OCI-LY3 (cell line): ENCODE measurements around the gene ZSWIM6.

Source experiments
- H2AFZ ChIP-seq: fragments of 200-600, 300-600 bp; shearing (Covaris generic); 2 replicates; pipeline ENCODE4 v1.6.0; 2014; ENCODE audit warnings: antibody characterized with exemption, low read depth, low read length
- H3K27ac ChIP-seq: fragments of 200-600, 300-600 bp; sonication (generic); 2 replicates; pipeline ENCODE4 v1.5.1; 2014; ENCODE audit warnings: mild to moderate bottlenecking, low read length, moderate library complexity, mixed read lengths
- H3K27me3 ChIP-seq: fragments of 200-600, 300-600 bp; sonication (generic); 2 replicates; pipeline ENCODE4 v1.6.1; 2014; ENCODE audit warnings: low read depth, low read length, mixed read lengths
- H3K36me3 ChIP-seq: fragments of 200-600, 300-600 bp; sonication (generic); replicated peaks from 2 replicates; pipeline ENCODE3; 2014; ENCODE audit warnings: low read depth, low read length, mixed read lengths
- H3K4me1 ChIP-seq: fragments of 300-600, 200-600 bp; sonication (generic); 2 replicates; pipeline ENCODE4 v1.6.1; 2014; ENCODE audit warnings: low read length, mixed read lengths
- H3K4me2 ChIP-seq: fragments of 200-600, 300-600 bp; sonication (generic); 2 replicates; pipeline ENCODE4 v1.6.1; 2014; ENCODE audit warnings: low read length, mixed read lengths
- H3K4me3 ChIP-seq: fragments of 300-600, 200-600 bp; sonication (generic); 2 replicates; pipeline ENCODE4 v1.5.1; 2014; ENCODE audit warnings: antibody characterized with exemption, mild to moderate bottlenecking, low read length, moderate library complexity
- H3K79me2 ChIP-seq: fragments of 300-600, 200-600 bp; shearing (Covaris generic); 2 replicates; pipeline ENCODE4 v1.6.1; 2014; ENCODE audit warnings: mild to moderate bottlenecking, low read length, mixed read lengths
- H3K9ac ChIP-seq: fragments of 300-600, 200-600 bp; shearing (Covaris generic); 2 replicates; pipeline ENCODE4 v1.6.0; 2014; ENCODE audit warnings: mild to moderate bottlenecking, low read length, moderate library complexity
- H3K9me3 ChIP-seq: fragments of 200-600, 300-600 bp; shearing (Covaris generic); 2 replicates; pipeline ENCODE4 v1.6.1; 2014; ENCODE audit warnings: low read length, mixed read lengths; ENCODE audit not compliant: insufficient read depth
- H4K20me1 ChIP-seq: fragments of 200-600, 300-600 bp; sonication (generic); 2 replicates; pipeline ENCODE4 v1.6.1; 2016; ENCODE audit warnings: low read length, mixed read lengths; ENCODE audit not compliant: insufficient read depth
- CTCF ChIP-seq: fragments of 200-600, 300-600 bp; sonication (generic); IDR thresholded peaks from 2 replicates; pipeline ENCODE4 v1.5.1; 2014; ENCODE audit warnings: antibody characterized with exemption, low read length, low read depth
- EZH2phosphoT487 ChIP-seq: fragments of 200-600 bp; shearing (Covaris generic); IDR thresholded peaks from 2 replicates; pipeline ENCODE4 v1.6.1; 2018; ENCODE audit warnings: antibody characterized with exemption, mixed run types, low read depth

Gene ZSWIM6

GRCh38 chr5:61435368-61435767 lies 103.3 kb downstream of the ZSWIM6 start:
- H3K4me2 ChIP-seq, result no peak overlapping the region
- no peaks in the 10 kb centered on the region for H3K36me3 ChIP-seq
- no peak overlapping the region for H3K4me3 ChIP-seq
- no peaks in the 10 kb centered on the region for H3K9me3 ChIP-seq
- peaks cover 4% of the 10 kb centered on the region for H4K20me1 ChIP-seq
- no peak overlapping the region for H3K9ac ChIP-seq
- no peak for TF ChIP-seq EZH2phosphoT487
- TF ChIP-seq CTCF, result no peak
- H3K4me1 ChIP-seq, result no peaks in the 10 kb centered on the region
- H2AFZ ChIP-seq, result no peak overlapping the region
- H3K27ac ChIP-seq, result no peak overlapping the region
- no peaks in the 10 kb centered on the region for H3K27me3 ChIP-seq
- no peaks in the 10 kb centered on the region; the same call in 1 of the 2 replicates for H3K79me2 ChIP-seq

- Histone ChIP-seq H3K36me3 (peaks cover 4% of the 10 kb centered on the region), H3K9me3 (peaks cover 7% of the 10 kb centered on the region; the same call in 1 of the 2 replicates), H3K9ac (no peak overlapping the region), H4K20me1 (peaks cover 4% of the 10 kb centered on the region; the same call in 1 of the 2 replicates), H3K27ac (no peak overlapping the region), H3K4me1 (no peaks in the 10 kb centered on the region), H3K27me3 (no peaks in the 10 kb centered on the region), H3K79me2 (no peaks in the 10 kb centered on the region), H3K4me2 (no peak overlapping the region), H3K4me3 (no peak overlapping the region), H2AFZ (no peak overlapping the region)
- TF ChIP-seq CTCF (no peak), EZH2phosphoT487 (no peak)
These were observed 106.4 kb downstream of the ZSWIM6 start for GRCh38 chr5:61438298-61438970.

- Histone ChIP-seq H4K20me1 (no peaks in the 10 kb centered on the region; the same call in 1 of the 2 replicates), H3K4me1 (no peaks in the 10 kb centered on the region), H3K79me2 (no peaks in the 10 kb centered on the region)
These were observed 108.0 kb downstream of the ZSWIM6 start for GRCh38 chr5:61440086-61440485.

GRCh38 chr5:61440596-61440995 lies 108.5 kb downstream of the ZSWIM6 start:
- H3K27ac ChIP-seq, result no peak overlapping the region
- no peak overlapping the region for H2AFZ ChIP-seq
- H3K36me3 ChIP-seq, result peaks cover 6% of the 10 kb centered on the region
- H4K20me1 ChIP-seq, result no peaks in the 10 kb centered on the region; the same call in 1 of the 2 replicates
- TF ChIP-seq EZH2phosphoT487, result no peak
- TF ChIP-seq CTCF, result no peak
- H3K4me2 ChIP-seq, result no peak overlapping the region
- no peak overlapping the region for H3K9ac ChIP-seq
- no peaks in the 10 kb centered on the region for H3K27me3 ChIP-seq
- H3K4me1 ChIP-seq, result no peaks in the 10 kb centered on the region
- peaks cover 7% of the 10 kb centered on the region; the same call in 1 of the 2 replicates for H3K9me3 ChIP-seq
- no peaks in the 10 kb centered on the region for H3K79me2 ChIP-seq
- no peak overlapping the region for H3K4me3 ChIP-seq

More at GRCh38 chr5:61440086-61440485, 108.0 kb downstream of the ZSWIM6 start:
- Histone ChIP-seq H3K27ac (no peak overlapping the region), H3K9me3 (peaks cover 7% of the 10 kb centered on the region; the same call in 1 of the 2 replicates), H3K36me3 (peaks cover 4% of the 10 kb centered on the region), H3K27me3 (no peaks in the 10 kb centered on the region), H3K4me3 (no peak overlapping the region), H2AFZ (no peak overlapping the region), H3K9ac (no peak overlapping the region), H3K4me2 (no peak overlapping the region)
- TF ChIP-seq EZH2phosphoT487 (no peak), CTCF (no peak)
